Ishikawa (cell line): Measurements from ENCODE around the gene PLSCR4.

Source experiments
- CEBPB ChIP-seq: IDR thresholded peaks from 2 replicates; pipeline ENCODE4 v1.6.1; 2012
- CREB1 ChIP-seq: IDR thresholded peaks from 2 replicates; pipeline ENCODE4 v1.6.1; 2012; ENCODE audit warnings: low read depth
- EGR1 ChIP-seq: IDR thresholded peaks from 2 replicates; pipeline ENCODE4 v1.6.1; 2012
- EP300 ChIP-seq: IDR thresholded peaks from 2 replicates; pipeline ENCODE4 v1.6.1; 2012; ENCODE audit warnings: borderline replicate concordance
- FOXM1 ChIP-seq: IDR thresholded peaks from 2 replicates; pipeline ENCODE4 v1.6.1; 2012; ENCODE audit warnings: low read depth, borderline replicate concordance
- MAX ChIP-seq: IDR thresholded peaks from 2 replicates; pipeline ENCODE4 v1.6.1; 2012
- NFIC ChIP-seq: IDR thresholded peaks from 2 replicates; pipeline ENCODE4 v1.6.1; 2012
- RAD21 ChIP-seq: IDR thresholded peaks from 2 replicates; pipeline ENCODE4 v1.6.1; 2012; ENCODE audit warnings: low read depth
- REST ChIP-seq: IDR thresholded peaks from 2 replicates; pipeline ENCODE4 v1.6.1; 2012; ENCODE audit warnings: low read depth, mild to moderate bottlenecking
- TAF1 ChIP-seq: IDR thresholded peaks from 2 replicates; pipeline ENCODE4 v1.6.1; 2012; ENCODE audit warnings: low read depth, mild to moderate bottlenecking
- TCF12 ChIP-seq: IDR thresholded peaks from 2 replicates; pipeline ENCODE4 v1.6.1; 2012; ENCODE audit warnings: low read depth
- TEAD4 ChIP-seq: IDR thresholded peaks from 2 replicates; pipeline ENCODE4 v1.6.1; 2012
- USF1 ChIP-seq: IDR thresholded peaks from 2 replicates; pipeline ENCODE4 v1.6.1; 2012
- YY1 ChIP-seq: IDR thresholded peaks from 2 replicates; pipeline ENCODE4 v1.6.1; 2012; ENCODE audit warnings: low read depth
- ZBTB7A ChIP-seq: IDR thresholded peaks from 2 replicates; pipeline ENCODE4 v1.6.1; 2012; ENCODE audit warnings: low read depth

The PLSCR4 gene

DNA sequence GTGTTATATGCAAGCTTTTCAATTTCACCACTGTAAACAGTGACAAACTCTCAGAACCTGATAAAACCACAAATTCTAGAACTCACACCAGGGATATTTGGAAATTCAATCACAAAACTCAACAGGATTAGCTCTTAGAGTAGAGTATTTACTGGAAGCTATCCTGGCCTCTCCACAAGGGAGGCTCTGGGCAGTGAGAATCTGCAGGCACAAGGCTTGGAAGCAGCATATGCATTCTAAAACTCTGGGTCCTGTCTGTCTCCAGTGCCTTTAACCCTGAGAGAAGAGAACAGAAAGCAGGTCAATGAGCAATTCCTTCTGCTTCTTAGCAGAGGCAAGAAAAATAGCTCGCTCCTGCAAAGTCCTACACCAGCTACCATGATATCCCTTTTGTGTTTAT is 23.4 kb downstream of the PLSCR4 start:
- TF ChIP-seq CEBPB (no peak), MAX (no peak), FOXM1 (no peak), TCF12 (no peak), TEAD4 (no peak), TAF1 (no peak), EP300 (no peak), EGR1 (no peak), CREB1 (no peak), NFIC (no peak), RAD21 (no peak)

- no peak for TF ChIP-seq RAD21
- TF ChIP-seq REST: no peak
- TF ChIP-seq USF1: no peak
- no peak for TF ChIP-seq CEBPB
- TF ChIP-seq MAX: no peak
- TF ChIP-seq TAF1: no peak
- TF ChIP-seq CREB1: no peak
- TF ChIP-seq FOXM1: no peak
- TF ChIP-seq EP300: no peak
- TF ChIP-seq TCF12: no peak
- no peak for TF ChIP-seq ZBTB7A
- no peak for TF ChIP-seq NFIC
- TF ChIP-seq EGR1: no peak
- no peak for TF ChIP-seq YY1
- no peak for TF ChIP-seq TEAD4
Measured at GRCh38 chr3:146226881-146227280, 24.0 kb downstream of the PLSCR4 start.

DNA sequence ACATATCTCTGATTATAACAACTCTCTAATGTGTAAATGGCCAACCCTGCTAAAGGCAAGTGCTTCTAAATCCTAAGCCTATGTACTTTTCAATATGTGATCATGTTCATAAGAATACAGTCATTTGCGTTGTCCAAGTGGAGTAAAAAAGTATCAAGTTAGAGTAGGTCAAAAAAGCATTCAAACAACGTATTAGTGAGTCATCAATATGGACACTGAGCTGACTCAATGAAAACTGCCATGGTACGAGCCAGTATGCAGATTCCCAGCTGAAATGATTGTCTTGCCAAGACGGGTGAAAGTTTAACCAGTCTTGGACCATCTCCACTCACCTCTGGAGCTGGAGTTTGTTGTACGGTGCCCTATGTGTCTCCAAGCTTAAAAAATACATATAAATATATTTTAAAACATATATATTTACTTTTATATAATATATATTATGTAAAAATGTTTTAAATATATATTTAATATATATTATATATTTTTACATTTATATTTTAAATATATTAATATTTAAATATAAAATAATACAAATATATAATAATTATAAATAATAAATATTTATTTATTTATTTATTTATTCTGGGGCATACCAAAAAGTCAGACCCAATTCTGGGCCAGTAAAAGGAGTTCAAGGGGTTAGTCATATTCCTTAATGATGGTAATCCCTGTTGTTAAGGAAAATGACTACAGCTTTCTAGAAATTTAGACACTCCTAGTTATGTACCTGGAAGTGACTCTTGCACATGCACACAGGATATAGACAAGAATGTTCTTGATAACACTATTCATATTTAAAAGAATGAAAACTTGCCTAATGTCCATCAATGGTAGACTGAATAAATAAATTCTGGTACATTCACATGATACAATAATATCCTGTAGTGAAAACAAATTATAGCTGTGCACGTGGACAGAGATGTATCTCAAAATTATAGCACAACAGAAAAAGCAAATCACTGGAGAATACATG is 27.2 kb downstream of the PLSCR4 start:
- TF ChIP-seq TEAD4 (no peak), EGR1 (no peak), NFIC (no peak), TAF1 (no peak), EP300 (no peak)

- TF ChIP-seq RAD21 (no peak), MAX (no peak), ZBTB7A (no peak), NFIC (no peak), TCF12 (no peak), TAF1 (no peak), USF1 (no peak), CEBPB (no peak)
Measured at GRCh38 chr3:146222204-146223046, 28.5 kb downstream of the PLSCR4 start.

GRCh38 chr3:146221276-146221675 is 29.6 kb downstream of the PLSCR4 start:
- TF ChIP-seq EP300 (no peak), MAX (no peak), TAF1 (no peak), RAD21 (no peak), CREB1 (no peak), NFIC (no peak), TEAD4 (no peak), USF1 (no peak), ZBTB7A (no peak), EGR1 (no peak), YY1 (no peak), FOXM1 (no peak), REST (no peak), CEBPB (no peak), TCF12 (no peak)
